HG03025 (cell line): ENCODE data around the gene MED27.
"Not testable (repeated sequence)": the region's sequence is repeated elsewhere in the genome, so short reads cannot be mapped to it uniquely, and the experiment has no call there.

Source experiments
- ATAC-seq: cut with Tn5 transposase; IDR thresholded peaks from one replicate; pipeline ENCODE4 v1.9.1; 2021; ENCODE audit warnings: mild to moderate bottlenecking, moderate library complexity; ENCODE audit not compliant: unreplicated experiment, low FRiP score

MED27 gene

GRCh38 chr9:132077881-132078698, 1.6 kb downstream of the MED27 start:
- no peak for ATAC-seq

- no peak for ATAC-seq
Observed at GRCh38 chr9:132075853-132076252, 3.8 kb downstream of the MED27 start.

- ATAC-seq: no peak
Observed at GRCh38 chr9:132074736-132075135, 4.9 kb downstream of the MED27 start.

- no peak for ATAC-seq
Observed at GRCh38 chr9:132071847-132072507, 7.7 kb downstream of the MED27 start.

GRCh38 chr9:132069046-132069898, 10.4 kb downstream of the MED27 start:
- ATAC-seq: no peak

- no peak for ATAC-seq
Observed at GRCh38 chr9:132068605-132069004, 11.1 kb downstream of the MED27 start.

GRCh38 chr9:132066511-132066910, 13.2 kb downstream of the MED27 start:
- no peak for ATAC-seq

- no peak for ATAC-seq
Observed at GRCh38 chr9:132066057-132066456, 13.6 kb downstream of the MED27 start.

- ATAC-seq: no peak
Observed at GRCh38 chr9:132063281-132063680, 16.4 kb downstream of the MED27 start.

- ATAC-seq: no peak
Observed at GRCh38 chr9:132062806-132063205, 16.9 kb downstream of the MED27 start.

- no peak for ATAC-seq
Observed at GRCh38 chr9:132061526-132061925, 18.1 kb downstream of the MED27 start.

- no peak for ATAC-seq
Observed at GRCh38 chr9:132059361-132059760, 20.3 kb downstream of the MED27 start.

GRCh38 chr9:132058226-132058625, 21.4 kb downstream of the MED27 start:
- not testable (repeated sequence) for ATAC-seq

GRCh38 chr9:132056717-132057560, 22.7 kb downstream of the MED27 start:
- ATAC-seq: no peak

GRCh38 chr9:132055756-132056155, 23.9 kb downstream of the MED27 start:
- no peak for ATAC-seq

GRCh38 chr9:132054024-132054423, 25.6 kb downstream of the MED27 start:
- no peak for ATAC-seq

GRCh38 chr9:132049900-132050299, 29.8 kb downstream of the MED27 start:
- ATAC-seq: no peak

GRCh38 chr9:132049323-132049882, 30.3 kb downstream of the MED27 start:
- no peak for ATAC-seq

GRCh38 chr9:132048201-132048600, 31.5 kb downstream of the MED27 start:
- no peak for ATAC-seq

- no peak for ATAC-seq
Observed at GRCh38 chr9:132046456-132046855, 33.2 kb downstream of the MED27 start.
